ENCODE measurements around the gene APOA4. TPM values are rescaled to one million over a fixed set of nuclear protein-coding genes. Genes with fewer than 3 reads are reported as not detected.
A peak's percentile ranks its signal among the peaks of the same experiment; 100 is the strongest.
"Not testable (repeated sequence)": the region's sequence is repeated elsewhere in the genome, so short reads cannot be mapped to it uniquely, and the experiment has no call there.

APOA4 gene
- total RNA-seq, 1 experiment from 2014 or later: not detected

DNA sequence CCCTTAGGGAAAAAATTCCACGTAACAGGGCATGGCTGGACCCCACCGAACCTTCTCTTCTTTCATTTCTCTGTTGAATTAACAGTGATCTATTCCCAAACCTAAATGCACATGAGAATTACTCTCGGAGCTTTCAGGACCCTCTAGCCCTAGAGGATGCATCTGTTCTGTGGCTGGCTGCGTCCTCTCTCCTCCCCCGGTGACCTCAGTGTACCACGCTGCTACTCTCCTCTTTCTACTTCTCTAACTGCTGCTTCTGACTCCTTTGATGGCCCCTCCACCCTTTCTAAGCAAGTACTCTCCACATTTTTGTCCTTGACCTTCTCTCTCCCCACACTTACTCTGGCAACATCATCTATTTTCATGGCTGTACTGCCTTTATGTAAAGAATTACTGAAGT is 26.4 kb upstream of the APOA4 start:
- DNase-seq (ENCODE audit: low read depth): no peak

DNA sequence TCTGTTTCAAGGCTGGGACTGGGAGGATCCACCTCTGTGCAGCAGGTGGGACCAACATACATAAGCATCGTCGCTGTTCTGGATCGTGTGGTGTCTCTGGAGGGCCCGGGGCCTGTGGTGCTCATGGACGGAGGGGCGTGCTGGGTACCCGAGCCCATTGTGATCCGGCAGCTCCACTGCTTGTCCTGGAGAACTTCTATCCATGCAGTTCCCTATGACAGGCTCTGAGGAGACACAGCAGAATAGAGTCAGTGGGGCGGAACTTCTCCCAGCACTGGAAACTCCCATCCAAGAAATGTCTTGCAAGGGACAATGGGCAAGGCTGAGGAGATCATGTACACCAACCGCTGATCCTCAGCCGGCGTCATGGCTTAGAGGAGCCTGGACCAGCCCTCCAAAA is 26.0 kb upstream of the APOA4 start:
- DNase-seq (ENCODE audit: low read depth): no peak

DNA sequence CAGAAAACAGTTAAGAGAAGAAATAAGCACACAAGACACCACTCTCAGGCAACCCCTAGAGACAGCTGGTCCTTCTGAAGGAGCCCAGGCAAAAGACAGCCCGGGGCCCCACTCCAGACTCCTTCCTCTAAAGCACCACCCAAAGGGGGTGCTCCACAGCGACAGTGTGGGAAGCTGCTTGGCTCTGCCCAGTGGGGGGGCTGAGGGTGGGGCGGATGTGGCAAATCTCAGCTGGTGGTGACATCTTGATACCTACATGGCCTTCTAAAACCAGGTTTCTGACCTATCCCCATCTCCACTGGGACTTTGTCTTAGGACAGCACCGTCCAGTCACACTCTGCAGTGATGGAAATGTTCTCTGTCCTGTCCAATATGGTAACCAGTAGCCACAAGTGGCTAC is 24.5 kb upstream of the APOA4 start:
- no peak for DNase-seq (ENCODE audit: low read depth)

DNA sequence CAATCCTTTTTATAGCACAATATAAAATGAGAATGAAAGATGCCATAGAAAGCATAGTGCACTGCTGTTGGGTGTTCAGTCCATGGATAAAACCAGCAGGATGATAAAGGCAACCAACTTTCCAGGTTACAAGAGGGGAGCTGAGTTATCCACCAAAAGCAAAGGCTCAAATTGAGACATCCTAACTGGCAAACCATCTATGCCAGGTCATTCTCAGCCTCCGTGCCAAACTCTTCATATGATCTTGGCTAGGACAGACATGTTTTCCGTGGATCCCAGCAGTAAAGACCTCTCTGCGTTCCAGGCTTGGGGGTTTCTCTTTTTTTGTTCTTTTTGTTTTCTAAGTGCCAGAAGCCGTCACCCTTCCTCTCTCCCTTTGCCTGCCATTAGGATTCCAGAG is 21.6 kb upstream of the APOA4 start:
- no peak for DNase-seq (ENCODE audit: low read depth)

DNA sequence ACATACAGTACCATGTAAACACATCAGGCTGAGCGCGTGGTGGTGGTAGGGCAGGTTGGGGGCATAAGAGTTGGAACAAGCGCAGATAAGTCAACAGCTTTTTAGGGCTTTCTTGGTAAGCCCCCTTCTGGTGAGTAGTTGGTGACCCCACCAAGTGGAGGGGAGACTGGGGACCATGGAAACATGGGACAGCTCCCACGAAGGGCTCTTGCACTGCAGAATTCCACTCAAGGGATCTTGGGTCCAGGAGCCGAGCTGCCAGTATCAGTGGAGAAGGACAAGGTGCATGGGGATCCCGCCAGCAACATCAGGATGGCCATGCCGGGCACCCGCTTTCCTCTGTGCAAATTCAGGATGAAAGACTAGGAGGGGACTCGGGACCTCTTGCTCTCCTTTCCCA is 20.6 kb upstream of the APOA4 start:
- DNase-seq (ENCODE audit: low read depth): no peak

DNA sequence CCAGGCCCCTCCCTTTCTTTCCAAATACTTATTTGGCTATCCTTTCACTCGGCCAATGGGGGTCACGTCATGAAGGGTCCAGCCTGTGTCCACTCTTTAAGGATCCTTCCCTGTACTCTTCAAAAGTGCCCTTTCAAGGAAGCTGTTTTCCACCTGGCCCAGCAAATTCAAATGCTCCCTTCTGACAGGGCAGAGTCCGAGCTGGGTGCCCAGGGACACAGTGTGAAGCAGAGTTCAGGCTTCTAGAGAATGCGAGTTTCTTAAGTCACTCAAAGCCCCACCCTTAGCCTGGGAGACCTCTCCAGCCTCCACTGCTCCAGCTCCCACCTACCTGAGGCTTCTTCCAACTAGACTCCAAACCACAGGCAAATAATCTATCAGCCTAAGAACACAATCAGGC is 19.8 kb upstream of the APOA4 start:
- DNase-seq (ENCODE audit: low read depth): no peak

DNA sequence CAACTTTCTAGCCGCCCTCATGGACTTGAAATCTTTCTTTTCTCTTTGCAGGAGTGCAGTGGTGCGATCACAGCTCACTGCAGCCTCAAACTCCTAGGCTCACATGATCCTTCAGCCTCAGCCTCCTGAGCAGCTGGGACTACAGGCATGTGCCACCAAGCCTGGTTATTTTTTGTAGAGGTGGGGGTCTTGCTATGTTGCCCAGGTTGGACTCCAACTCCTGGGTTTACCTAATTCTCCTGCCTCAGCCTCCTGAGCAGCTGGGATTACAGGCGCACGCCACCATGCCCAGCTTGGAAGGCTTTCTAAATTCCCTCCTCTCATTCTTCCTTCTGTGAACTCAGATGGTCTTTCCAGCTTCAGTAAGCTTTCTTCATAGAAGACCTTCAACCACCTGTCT is 19.0 kb upstream of the APOA4 start:
- DNase-seq (ENCODE audit: low read depth): no peak

DNA sequence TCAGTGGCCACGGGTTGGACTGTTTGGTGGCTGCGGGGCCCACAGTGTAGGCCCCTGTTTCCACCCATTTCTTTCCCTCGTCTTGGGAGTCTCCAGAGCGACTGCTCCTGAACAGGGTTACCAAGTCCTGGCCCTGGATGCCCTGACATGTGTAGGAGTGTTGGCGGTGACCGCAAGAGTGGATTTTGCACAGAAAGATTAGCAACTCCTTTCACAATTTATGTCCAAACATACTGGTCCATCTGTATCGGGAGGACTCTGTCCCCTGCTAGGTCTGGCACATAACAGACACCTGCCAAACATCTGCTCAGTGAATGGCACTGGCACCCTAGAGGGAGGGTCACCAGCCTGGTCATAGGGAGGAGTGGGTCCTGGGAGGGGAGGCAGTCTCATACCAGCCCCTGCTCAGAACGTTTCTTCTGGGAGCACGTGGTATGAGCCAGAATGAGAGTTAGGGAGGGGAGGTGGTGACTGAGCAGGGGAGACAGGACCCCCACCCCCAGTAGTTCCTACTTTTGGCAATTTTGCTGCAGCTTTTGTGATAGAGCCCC is 17.7 kb upstream of the APOA4 start:
- DNase-seq (ENCODE audit: low read depth): no peak

DNA sequence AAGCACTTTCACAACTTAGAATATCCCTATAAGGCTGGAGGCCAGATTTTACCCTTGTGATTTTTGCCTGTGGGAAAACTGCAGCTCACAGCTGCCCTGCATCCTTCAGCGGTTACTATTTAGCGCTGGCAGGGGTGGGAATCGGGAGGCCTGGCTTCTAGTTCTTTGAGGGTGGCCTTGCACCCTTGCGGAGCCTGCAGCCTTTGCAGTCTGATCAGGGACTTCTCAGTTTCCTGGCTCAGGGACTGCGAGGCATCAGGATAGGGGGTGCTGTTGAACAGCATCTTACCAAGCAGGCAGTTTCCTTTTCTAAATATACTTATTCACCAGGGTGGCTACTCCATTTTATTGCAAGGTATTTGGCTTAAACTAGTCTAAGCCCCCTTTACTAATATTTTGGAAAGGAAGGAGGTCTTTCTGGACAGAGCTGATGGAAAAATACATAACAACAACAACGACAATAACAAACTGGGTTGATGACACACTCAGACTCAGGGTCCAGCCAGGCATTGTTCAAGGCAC is 17.2 kb upstream of the APOA4 start:
- DNase-seq (ENCODE audit: low read depth): no peak

DNA sequence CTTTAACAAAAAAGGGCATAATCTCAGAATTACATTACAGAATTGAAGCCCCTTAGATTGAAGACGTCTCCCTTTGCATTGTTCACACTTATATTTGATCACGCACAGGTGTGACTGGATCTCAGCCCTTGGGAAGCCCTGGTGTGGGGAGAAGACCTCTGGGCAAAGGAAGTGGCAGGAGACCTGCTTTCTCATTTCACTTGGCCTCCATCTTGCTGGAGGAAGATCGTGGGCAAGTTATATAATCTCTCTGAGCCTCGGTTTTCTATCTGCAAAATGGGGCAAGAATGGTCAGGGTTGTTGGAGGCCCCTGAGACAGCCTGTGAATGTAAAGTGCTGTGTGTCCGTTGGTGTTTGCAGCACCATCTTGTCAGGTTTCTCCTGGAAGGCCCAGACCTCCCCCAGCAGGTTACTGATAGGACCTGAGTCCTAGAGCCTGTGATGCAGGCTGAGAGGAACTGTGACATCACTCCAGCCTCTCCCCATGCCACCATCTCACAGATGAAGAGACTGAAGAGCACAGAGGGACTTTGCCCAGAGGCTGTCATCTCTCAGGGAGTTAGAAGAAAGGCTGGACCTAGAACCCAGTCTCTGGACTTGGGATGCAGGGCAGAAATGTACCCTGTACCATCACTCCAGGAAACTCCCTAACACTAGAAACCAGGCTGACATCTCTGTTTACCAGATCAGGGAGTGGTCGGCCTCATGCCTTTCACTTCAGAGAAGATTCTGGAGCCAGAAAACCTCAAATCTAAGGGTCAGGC is 15.4 kb upstream of the APOA4 start:
- no peak for DNase-seq (ENCODE audit: low read depth)

DNA sequence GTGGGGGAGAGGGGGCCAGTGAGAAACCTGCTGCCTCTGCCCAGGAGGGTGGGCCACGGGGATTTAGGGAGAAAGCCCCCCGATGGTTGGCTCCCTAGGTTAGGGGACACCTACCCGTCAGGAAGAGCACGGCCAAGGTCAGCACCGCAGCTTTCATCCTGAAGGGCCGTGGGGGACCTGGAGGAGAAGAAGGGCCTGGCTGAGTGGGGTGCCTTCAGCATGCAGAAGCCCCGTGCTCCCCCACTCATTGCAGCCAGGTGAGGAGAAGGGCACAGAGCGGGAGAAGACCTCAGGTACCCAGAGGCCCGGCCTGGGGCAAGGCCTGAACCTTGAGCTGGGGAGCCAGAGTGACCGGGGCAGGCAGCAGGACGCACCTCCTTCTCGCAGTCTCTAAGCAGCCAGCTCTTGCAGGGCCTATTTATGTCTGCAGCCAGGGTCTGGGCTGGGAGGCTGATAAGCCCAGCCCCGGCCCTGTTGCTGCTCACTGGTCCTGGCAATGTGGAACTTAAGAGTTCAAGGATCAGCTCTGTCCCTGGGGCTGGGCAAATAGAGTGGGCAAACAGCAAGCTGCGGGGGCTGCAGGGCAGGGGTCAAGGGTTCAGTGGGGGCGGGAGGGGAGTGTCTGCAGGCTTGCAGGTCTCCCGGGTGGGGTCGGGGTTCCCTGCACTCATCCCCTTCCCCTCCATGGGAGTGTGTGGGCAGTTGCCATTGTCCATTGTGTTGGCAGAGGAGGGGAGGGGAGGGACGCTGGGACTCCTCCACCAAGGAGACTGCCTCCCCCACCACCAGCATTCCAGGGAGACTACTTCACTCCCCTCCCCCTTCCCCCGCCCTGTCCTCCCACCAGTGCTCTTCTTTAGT is 14.4 kb upstream of the APOA4 start, which contains the start of gene APOA1:
TSS of gene APOA1 (minus strand) at position 392 of the 861 bp plus-strand sequence. CDS start at position 157, 235 bp downstream.
- DNase-seq (ENCODE audit: low read depth): no peak

DNA sequence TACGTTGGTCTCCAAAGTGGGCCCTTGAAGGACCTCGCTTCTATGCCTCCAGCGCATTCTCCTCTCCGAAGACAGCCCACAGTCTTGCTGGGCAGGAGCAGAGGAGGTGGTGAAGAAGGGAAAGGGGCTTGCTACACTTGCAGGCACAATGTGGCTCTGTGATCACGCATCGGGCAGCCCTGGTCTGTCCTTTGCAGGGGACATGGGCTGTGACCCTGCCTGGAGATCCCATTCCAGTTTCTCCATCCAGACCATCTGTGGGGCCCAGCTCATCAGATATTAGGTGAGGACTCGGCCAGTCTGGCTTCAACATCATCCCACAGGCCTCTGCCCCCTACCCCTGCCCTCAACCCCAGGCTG is 13.5 kb upstream of the APOA4 start:
- DNase-seq (ENCODE audit: low read depth): no peak

DNA sequence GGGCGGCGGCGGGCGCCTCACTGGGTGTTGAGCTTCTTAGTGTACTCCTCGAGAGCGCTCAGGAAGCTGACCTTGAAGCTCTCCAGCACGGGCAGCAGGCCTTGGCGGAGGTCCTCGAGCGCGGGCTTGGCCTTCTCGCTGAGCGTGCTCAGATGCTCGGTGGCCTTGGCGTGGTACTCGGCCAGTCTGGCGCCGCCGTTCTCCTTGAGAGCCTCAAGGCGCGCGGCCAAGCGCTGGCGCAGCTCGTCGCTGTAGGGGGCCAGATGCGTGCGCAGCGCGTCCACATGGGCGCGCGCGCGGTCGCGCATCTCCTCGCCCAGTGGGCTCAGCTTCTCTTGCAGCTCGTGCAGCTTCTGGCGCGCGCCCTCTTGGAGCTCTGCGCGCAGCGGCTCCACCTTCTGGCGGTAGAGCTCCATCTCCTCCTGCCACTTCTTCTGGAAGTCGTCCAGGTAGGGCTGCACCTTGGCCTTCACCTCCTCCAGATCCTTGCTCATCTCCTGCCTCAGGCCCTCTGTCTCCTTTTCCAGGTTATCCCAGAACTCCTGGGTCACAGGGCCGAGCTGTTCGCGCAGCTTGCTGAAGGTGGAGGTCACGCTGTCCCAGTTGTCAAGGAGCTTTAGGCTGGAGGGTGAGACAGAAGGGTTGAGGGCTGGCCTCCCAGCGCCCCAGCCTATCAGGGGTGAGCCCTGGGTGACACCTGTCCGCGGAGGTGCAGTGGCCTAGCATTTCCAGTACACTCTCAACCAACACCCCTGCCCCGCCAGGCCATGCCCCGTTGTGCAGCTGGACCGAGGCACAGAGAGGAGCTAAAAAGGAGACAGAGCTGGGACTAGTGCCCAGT is 12.9 kb upstream of the APOA4 start:
- peak; percentile 96 for DNase-seq (ENCODE audit: low read depth)

DNA sequence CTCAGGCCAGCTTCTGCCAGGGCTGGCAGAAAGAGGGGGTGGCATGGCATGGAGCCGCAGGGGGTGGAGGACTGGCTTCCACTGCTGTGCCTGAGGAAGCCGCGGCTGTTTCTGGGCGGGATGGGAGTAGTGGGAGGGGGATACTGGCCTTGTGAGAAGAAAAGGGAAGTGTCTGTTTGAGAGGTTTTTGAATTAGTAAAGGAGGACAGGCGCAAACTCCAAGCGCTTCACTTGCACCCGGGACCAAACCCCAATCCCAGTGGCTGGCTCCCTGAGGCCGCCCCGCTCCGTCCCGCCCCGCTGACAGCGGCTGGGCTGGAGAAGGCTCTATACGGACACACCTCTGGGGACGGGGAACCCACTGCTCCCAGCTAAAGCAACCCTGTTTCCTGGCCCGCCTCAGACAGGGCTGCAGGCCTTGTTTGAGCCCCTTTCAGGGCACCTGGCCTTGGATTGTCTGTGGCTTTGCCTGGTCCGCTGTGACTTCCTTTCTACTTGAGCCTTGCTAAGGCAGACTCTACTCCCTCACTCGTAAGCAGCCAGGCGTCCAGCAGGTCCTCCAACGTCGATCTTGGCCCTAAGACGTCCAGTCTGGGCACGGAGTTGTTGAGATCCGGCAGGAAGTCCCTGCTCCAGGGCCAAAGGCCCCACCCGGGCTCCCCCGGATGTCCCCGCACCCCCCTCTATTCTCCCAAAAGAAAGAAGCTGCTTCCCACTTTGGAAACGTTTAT is 12.1 kb upstream of the APOA4 start:
- no peak for DNase-seq (ENCODE audit: low read depth)

DNA sequence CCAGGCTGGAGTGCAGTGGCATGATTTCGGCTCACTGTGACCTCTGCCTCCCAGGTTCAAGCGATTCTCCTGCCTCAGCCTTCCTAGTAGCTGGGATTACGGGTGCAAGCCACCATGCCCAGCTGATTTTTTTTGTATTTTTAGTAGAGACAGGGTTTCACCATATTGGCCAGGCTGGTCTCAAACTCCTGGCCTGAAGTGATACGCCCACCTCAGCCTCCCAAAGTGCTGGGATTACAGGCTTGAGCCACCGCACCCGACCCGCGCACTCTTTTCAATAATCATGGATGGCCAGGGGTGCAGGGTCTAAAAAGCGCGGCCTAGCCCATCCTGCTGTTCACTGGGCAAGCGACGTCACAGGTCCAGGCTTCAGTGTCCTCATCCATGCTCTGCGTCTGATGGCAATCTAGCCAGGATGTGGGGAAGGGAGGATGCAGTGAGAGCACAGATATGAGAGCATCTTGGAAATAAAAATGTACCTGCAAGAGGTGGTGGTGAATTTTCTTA is 11.5 kb upstream of the APOA4 start:
- not testable (repeated sequence) for DNase-seq (ENCODE audit: low read depth)

DNA sequence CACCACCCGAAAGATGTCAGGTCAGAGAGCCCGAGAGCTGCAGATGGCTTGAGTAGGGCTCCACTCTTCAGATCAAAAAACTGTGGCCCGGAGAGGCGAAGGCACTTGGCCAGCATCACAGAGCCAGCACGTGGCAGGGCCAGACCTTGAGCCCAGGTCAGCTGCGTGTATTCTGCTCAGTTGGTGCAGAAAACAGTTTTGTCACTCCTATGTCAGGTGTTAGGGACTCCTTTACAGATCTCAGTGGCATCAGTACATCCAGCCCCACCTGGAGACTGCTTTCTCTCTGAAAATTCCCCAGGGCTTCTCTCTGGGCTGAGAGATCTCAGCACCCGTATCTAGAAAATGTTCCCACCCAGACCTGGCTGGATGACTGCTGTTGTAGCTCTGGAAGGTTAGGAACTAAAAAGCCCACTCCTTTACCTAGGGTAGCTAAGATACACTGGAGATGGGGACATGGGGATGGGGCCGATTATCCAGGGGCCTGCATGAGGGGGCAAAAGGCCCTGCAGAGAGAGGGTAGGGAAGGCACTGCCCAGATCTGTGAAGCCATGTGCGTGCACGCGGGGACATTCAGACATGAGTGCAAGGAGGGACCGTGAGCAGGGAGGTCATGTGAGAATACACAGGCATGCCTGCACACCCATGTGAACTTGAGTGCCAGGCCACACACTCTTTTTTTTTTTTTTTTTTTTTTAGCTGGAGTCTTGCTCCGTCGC is 10.9 kb upstream of the APOA4 start:
- no peak for DNase-seq (ENCODE audit: low read depth)

DNA sequence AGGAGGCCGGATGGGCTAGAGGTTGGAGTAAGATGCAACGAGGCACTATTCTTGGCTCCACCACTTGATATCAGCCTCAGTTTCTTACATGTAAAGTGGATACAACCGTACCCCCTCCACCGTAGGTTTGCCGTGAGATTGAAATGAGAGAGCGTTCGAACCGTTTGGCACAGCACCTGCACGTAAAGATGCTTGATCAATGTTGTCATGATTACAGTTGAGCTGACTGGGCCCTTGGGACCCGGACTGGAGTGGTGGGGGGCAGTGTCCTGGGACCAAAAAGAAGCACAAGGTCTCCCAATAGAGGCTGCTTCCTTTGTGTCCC is 10.3 kb upstream of the APOA4 start:
- DNase-seq (ENCODE audit: low read depth): no peak

DNA sequence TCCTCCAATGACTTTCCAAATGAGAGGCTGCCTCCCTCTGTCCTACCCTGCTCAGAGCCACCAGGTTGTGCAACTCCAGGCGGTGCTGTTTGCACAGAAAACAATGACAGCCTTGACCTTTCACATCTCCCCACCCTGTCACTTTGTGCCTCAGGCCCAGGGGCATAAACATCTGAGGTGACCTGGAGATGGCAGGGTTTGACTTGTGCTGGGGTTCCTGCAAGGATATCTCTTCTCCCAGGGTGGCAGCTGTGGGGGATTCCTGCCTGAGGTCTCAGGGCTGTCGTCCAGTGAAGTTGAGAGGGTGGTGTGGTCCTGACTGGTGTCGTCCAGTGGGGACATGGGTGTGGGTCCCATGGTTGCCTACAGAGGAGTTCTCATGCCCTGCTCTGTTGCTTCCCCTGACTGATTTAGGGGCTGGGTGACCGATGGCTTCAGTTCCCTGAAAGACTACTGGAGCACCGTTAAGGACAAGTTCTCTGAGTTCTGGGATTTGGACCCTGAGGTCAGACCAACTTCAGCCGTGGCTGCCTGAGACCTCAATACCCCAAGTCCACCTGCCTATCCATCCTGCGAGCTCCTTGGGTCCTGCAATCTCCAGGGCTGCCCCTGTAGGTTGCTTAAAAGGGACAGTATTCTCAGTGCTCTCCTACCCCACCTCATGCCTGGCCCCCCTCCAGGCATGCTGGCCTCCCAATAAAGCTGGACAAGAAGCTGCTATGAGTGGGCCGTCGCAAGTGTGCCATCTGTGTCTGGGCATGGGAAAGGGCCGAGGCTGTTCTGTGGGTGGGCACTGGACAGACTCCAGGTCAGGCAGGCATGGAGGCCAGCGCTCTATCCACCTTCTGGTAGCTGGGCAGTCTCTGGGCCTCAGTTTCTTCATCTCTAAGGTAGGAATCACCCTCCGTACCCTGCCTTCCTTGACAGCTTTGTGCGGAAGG is 9.5 kb upstream of the APOA4 start:
- no peak for DNase-seq (ENCODE audit: low read depth)

Data from HT1080 (cell line).